VCaP (cell line): Measurements from ENCODE around the gene TBC1D22A.

ENCODE experiments used
- H3K27ac ChIP-seq: fragments of 450-650 bp; 2 replicates; pipeline ENCODE4 v1.5.1; 2017
- TF ChIP-seq, protein P1 (sequence below): fragments of 450-650 bp; conservative IDR thresholded peaks from 2 replicates; pipeline ENCODE4 v1.5.1; 2017; ENCODE audit warnings: mild to moderate bottlenecking, moderate library complexity

TBC1D22A gene

DNA sequence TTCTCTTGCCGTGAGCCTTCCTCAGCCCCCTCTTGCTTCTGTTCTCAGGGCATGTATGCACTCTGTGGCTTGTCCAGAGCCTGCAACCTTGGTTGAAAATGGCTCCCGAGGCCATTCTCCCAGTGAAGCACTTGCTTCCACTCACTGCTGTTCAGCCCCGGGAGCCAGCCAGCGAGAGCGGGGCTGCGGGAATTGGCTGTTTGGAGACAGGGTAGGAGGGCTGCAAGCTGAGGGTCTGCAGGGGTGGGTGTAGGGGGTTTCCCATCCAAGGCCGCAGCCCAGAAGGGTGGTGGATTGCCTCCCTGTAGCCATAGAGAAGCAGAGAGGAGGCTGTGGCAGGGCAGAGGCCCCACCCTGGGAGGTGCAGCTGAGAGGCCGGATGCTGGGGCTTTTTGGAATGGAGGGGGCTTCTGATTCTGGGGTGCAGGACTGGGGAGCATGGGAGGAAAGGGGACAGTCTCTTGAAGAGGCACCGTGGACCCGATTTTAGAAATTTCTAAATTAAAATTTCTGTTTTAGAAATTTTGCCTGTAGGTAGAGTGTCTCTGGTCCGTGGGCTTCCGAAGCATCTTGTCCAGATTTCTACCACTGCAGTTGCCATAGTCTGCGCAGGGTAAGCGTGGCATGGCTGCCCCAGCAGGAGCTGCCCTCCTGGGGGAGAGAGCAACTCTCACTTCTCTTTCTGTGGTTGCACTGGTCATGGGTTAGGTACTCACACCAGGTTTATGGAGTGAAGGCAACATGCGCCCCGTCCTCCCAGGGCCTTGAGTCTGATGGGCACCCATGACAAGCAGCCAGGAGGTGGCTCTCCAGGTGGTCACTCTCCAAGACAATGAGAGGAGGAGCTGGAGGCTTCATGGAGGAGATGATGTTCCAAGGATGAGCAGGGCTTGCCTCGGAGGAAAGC is 100.2 kb downstream of the TBC1D22A start:
- no peak overlapping the region for H3K27ac ChIP-seq

DNA sequence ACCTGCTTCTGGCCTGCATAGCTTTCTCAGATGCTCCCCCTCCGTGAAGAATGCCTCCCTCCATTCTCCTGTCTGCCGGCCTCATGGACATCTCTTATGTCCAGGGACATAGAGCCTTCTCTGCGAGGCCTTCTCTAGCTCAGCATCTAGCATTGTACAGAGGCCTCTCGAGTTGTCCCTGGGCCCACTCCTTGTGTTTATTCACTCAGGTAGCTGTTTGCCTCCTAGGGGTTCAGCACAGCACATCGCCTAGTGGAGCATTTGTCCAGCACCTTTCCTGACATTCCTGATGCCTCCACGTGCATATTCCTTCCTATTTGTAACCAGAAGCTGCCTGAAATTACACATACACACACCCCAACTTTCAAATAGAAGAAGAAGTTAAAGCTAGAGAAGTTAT is 101.3 kb downstream of the TBC1D22A start:
- TF ChIP-seq, protein P1, sequence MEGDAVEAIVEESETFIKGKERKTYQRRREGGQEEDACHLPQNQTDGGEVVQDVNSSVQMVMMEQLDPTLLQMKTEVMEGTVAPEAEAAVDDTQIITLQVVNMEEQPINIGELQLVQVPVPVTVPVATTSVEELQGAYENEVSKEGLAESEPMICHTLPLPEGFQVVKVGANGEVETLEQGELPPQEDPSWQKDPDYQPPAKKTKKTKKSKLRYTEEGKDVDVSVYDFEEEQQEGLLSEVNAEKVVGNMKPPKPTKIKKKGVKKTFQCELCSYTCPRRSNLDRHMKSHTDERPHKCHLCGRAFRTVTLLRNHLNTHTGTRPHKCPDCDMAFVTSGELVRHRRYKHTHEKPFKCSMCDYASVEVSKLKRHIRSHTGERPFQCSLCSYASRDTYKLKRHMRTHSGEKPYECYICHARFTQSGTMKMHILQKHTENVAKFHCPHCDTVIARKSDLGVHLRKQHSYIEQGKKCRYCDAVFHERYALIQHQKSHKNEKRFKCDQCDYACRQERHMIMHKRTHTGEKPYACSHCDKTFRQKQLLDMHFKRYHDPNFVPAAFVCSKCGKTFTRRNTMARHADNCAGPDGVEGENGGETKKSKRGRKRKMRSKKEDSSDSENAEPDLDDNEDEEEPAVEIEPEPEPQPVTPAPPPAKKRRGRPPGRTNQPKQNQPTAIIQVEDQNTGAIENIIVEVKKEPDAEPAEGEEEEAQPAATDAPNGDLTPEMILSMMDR: no peak
- H3K27ac ChIP-seq: no peak overlapping the region

More for the DNA sequence above, 100.2 kb downstream of the TBC1D22A start:
- TF ChIP-seq, protein P1: no peak

DNA sequence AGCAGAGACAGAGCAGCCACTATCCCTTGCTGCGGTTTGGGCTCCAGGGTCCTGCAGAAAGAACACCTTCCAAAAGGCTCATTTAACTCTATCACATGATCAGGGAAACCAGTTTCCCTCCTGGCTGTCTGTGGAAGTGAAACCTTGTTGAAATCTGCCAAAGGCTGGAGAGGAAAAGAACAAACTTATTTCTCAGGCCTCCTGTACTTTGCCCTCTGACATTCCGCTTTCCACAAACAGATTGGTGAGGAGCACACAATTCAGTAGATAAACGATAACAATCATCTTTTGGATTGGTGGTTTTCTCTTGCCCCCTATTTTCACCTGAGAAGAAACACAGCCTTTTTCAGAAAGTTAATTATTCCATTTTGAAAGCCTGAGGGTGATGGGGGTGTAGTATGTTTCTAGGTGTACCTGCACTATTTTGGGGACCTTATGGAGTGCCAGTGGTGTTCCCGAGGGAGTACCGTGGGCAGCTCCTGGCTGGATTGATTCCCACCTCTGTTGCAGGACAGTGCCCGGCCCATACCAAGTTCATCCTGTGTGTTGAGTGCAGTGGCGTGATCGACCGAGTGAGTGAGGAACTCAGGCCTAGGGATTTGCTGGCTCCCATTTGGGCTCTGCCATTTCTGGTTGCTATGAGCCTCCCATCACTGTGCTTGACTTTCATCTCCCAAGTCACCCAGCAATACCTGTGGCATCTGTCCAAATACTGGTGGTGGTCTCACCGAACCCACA is 102.0 kb downstream of the TBC1D22A start:
- H3K27ac ChIP-seq: no peak overlapping the region
- TF ChIP-seq, protein P1: no peak

DNA sequence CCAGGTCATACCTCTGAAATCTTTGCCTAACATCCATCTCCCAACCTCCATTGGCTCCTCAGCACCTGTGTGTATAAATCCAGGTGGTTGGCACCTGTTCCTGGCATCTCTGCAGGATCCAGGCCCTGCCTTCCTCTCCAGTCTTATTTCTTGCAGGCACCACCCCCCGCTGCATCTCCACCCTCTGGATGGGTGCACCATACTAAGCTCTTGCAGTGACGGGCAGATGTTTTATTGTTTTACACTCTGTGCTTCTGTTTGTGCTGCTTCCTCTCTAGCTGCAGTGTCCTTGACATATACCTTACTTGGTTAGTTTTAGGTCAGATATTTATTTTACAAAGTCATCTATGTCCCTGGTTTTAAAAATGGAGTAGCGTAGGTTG is 102.6 kb downstream of the TBC1D22A start:
- TF ChIP-seq, protein P1: no peak
- no peak overlapping the region for H3K27ac ChIP-seq

DNA sequence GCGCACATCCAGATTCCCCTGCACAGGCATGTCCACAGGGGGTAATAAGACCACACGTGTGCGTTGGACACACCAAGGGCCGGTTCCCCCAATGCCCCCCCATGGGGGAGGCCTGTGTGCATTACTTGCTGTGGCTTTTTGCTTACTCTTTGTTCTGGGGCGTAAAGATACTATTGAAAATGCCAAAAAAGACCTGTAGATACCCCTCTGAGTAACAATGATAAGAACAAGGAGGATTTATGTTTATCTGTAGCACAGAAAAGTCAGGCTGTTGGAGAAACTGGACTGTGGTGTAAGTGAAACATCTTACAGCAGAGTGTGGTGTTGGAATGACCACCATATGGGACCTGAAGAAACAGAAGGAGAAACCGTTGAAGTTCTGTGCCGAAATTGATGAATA is 103.2 kb downstream of the TBC1D22A start:
- TF ChIP-seq, protein P1: no peak

DNA sequence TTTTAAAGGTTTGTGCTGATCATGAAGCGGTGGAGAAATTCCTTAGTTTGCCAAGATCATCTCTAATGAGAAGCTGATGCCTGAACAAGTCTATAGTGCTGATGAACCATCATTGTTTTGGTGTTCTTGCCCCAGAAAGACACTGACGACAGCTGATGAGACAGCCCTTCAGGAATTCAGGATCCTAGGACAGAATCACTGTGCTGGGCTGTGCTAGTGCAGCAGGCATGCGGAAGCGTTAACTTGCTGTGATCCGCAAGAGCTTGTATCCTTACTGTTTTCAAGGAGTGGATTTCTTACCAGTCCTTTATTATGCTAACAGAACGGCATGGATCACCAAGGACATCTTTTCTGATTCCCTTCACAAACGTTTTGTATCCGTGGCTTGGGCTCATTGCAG is 104.1 kb downstream of the TBC1D22A start:
- TF ChIP-seq, protein P1: no peak
- H3K27ac ChIP-seq: no peak overlapping the region

More for the DNA sequence above, 103.2 kb downstream of the TBC1D22A start:
- no peak overlapping the region for H3K27ac ChIP-seq

DNA sequence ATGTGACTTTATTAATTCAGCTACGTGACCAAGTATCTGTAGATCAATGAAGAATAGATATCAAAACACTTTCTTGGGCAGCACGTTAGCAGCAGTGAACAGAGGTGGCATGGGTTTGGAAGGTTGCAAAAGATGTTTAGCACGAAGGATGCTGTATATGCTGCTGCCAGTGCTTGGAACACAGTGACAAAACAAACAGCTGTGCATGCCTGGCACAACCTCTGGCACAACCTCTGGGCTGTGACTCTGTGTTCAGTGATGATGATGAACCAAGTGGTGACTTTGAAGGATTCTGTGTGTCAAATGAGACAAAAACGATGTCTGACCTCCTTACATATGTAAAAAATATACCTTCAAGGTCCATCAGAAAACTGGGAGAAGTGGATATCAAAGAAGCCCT is 104.7 kb downstream of the TBC1D22A start:
- H3K27ac ChIP-seq: no peak overlapping the region
- TF ChIP-seq, protein P1: no peak
